Loucy (cell line): Measurements from ENCODE around the gene TRANK1.

Experiments
- H2AFZ ChIP-seq: fragments of 200-600 bp; sonication (generic); 2 replicates; pipeline ENCODE4 v1.6.0; 2016; ENCODE audit warnings: antibody characterized with exemption, mild to moderate bottlenecking, low read length, moderate library complexity
- H3F3A ChIP-seq: fragments of 200-600 bp; 2 replicates; pipeline ENCODE4 v1.6.0; 2016; ENCODE audit warnings: antibody characterized with exemption, low read depth, mild to moderate bottlenecking
- H3K27me3 ChIP-seq: fragments of 200-600 bp; sonication (generic); 2 replicates; pipeline ENCODE4 v1.6.1; 2014; ENCODE audit warnings: low read length, mild to moderate bottlenecking; ENCODE audit not compliant: insufficient read depth, poor library complexity, severe bottlenecking
- H3K36me3 ChIP-seq: fragments of 200-600 bp; sonication (generic); 2 replicates; pipeline ENCODE4 v1.6.1; 2016; ENCODE audit warnings: low read length; ENCODE audit not compliant: insufficient read depth
- H3K4me1 ChIP-seq: fragments of 200-600 bp; sonication (generic); 2 replicates; pipeline ENCODE4 v1.5.1; 2014; ENCODE audit warnings: low read length, mild to moderate bottlenecking; ENCODE audit not compliant: insufficient read depth, poor library complexity, severe bottlenecking
- H3K4me2 ChIP-seq: fragments of 200-600 bp; sonication (generic); 2 replicates; pipeline ENCODE4 v1.6.0; 2014; ENCODE audit warnings: antibody characterized with exemption, low read length, low read depth, mild to moderate bottlenecking; ENCODE audit not compliant: poor library complexity, severe bottlenecking
- H3K4me3 ChIP-seq: fragments of 200-600 bp; sonication (generic); 2 replicates; pipeline ENCODE4 v1.5.1; 2014; ENCODE audit warnings: low read length, mild to moderate bottlenecking, mixed read lengths; ENCODE audit not compliant: poor library complexity, severe bottlenecking
- H3K79me2 ChIP-seq: fragments of 200-600 bp; sonication (generic); 2 replicates; pipeline ENCODE4 v1.6.1; 2014; ENCODE audit warnings: low read length; ENCODE audit not compliant: insufficient read depth
- H3K9ac ChIP-seq: fragments of 200-600 bp; sonication (generic); 2 replicates; pipeline ENCODE4 v1.6.0; 2014; ENCODE audit warnings: mild to moderate bottlenecking, low read depth, low read length, moderate library complexity; ENCODE audit not compliant: poor library complexity, severe bottlenecking
- H3K9me2 ChIP-seq: fragments of 200-600 bp; sonication (generic); replicated peaks from 2 replicates; pipeline ENCODE4 v1.6.1; 2016; ENCODE audit warnings: low read depth, low read length, mixed read lengths
- H3K9me3 ChIP-seq: fragments of 200-600 bp; sonication (generic); 2 replicates; pipeline ENCODE4 v1.6.1; 2014; ENCODE audit warnings: mild to moderate bottlenecking, antibody characterized with exemption, low read length, low read depth; ENCODE audit not compliant: insufficient read depth
- H4K20me1 ChIP-seq: fragments of 200-600 bp; sonication (generic); 2 replicates; pipeline ENCODE4 v1.6.0; 2014; ENCODE audit warnings: antibody characterized with exemption, low read length, mild to moderate bottlenecking; ENCODE audit not compliant: insufficient read depth, poor library complexity, severe bottlenecking
- EZH2phosphoT487 ChIP-seq: fragments of 200-600 bp; IDR thresholded peaks from 2 replicates; pipeline ENCODE4 v1.6.1; 2018; ENCODE audit warnings: antibody characterized with exemption, mild to moderate bottlenecking, moderate library complexity, borderline replicate concordance
- TF ChIP-seq, protein P1 (sequence below): fragments of 200-600 bp; sonication (generic); conservative IDR thresholded peaks from 2 replicates; pipeline ENCODE4 v1.5.1; 2014; ENCODE audit warnings: mild to moderate bottlenecking, antibody characterized with exemption, low read length

TRANK1 gene

DNA sequence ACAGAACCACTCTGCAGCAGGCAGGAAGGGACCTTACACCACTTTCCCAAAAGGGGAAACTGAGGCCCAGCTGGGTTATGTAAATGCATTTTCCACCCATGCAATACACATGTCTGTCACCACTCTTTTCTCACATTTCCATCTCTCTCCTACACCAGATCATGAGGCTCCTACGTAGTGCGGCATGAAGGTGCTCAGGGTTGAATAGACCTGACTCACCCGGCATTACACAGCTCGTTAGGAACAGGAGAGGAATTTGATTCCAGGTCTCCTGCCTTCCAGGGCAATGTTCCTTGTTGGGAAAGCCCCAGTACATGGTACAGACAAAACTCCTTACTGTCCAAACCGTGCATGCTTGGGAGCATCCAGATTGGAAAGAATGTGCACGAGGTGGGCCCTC, 118.6 kb downstream of the TRANK1 start:
- H3K36me3 ChIP-seq: no peaks in the 10 kb centered on the region
- no peaks in the 10 kb centered on the region for H3K9me3 ChIP-seq
- no peaks in the 10 kb centered on the region for H4K20me1 ChIP-seq
- no peaks in the 10 kb centered on the region for H3K9me2 ChIP-seq
- H2AFZ ChIP-seq: no peak overlapping the region
- TF ChIP-seq, protein P1, sequence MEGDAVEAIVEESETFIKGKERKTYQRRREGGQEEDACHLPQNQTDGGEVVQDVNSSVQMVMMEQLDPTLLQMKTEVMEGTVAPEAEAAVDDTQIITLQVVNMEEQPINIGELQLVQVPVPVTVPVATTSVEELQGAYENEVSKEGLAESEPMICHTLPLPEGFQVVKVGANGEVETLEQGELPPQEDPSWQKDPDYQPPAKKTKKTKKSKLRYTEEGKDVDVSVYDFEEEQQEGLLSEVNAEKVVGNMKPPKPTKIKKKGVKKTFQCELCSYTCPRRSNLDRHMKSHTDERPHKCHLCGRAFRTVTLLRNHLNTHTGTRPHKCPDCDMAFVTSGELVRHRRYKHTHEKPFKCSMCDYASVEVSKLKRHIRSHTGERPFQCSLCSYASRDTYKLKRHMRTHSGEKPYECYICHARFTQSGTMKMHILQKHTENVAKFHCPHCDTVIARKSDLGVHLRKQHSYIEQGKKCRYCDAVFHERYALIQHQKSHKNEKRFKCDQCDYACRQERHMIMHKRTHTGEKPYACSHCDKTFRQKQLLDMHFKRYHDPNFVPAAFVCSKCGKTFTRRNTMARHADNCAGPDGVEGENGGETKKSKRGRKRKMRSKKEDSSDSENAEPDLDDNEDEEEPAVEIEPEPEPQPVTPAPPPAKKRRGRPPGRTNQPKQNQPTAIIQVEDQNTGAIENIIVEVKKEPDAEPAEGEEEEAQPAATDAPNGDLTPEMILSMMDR: no peak
- TF ChIP-seq EZH2phosphoT487: no peak
- H3K79me2 ChIP-seq: no peaks in the 10 kb centered on the region
- H3K4me3 ChIP-seq: no peak overlapping the region
- H3K4me1 ChIP-seq: no peaks in the 10 kb centered on the region
- no peaks in the 10 kb centered on the region for H3K27me3 ChIP-seq
- H3K4me2 ChIP-seq: no peak overlapping the region
- H3F3A ChIP-seq: no peaks in the 10 kb centered on the region
- no peak overlapping the region for H3K9ac ChIP-seq

DNA sequence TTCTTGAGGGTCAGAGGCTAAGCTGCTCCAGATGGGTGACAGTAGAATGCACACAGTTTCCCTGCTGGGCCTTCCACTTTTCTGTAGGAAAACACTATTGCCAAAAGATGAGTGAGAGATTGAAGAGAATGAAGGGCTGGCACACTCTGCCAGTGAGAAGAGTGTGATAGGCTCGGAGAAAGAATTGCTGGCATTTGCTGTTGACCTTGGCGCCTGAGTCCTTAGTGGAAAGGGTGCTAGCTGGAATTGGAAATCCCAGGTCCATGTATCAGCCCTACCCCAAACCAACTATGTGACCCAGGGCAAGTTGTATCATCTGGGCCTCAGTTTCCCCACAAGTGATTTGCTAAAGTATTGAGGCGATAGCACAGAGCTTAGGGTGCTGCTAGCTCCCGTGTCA, 120.4 kb downstream of the TRANK1 start:
- H2AFZ ChIP-seq: no peak overlapping the region
- H3K4me2 ChIP-seq: no peak overlapping the region
- H3K79me2 ChIP-seq: no peaks in the 10 kb centered on the region
- no peaks in the 10 kb centered on the region for H3F3A ChIP-seq
- no peak overlapping the region for H3K4me3 ChIP-seq
- no peaks in the 10 kb centered on the region for H3K4me1 ChIP-seq
- H3K27me3 ChIP-seq: no peaks in the 10 kb centered on the region
- H3K9me2 ChIP-seq: no peaks in the 10 kb centered on the region
- no peaks in the 10 kb centered on the region for H3K9me3 ChIP-seq
- no peaks in the 10 kb centered on the region for H4K20me1 ChIP-seq
- H3K9ac ChIP-seq: no peak overlapping the region
- H3K36me3 ChIP-seq: no peaks in the 10 kb centered on the region
- TF ChIP-seq, protein P1: no peak
- no peak for TF ChIP-seq EZH2phosphoT487

DNA sequence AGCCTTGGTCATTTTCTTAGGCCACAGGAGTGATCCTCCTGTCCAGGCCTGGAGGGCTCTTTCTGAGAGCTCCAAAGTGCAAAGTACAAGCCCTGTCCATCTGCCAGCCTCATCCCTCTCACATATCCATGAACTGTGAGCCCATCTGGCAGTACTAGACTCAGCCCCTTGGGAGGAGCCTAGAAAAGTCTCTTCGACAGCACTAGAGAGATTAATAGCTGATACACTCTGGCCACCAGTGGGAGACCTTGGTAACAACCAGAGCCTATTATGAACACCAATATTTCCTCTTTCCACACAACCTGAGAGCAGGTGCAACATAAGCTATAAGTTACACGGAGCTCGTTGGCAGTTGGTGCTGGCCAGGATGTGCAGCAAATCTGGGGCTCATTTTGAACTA, 121.0 kb downstream of the TRANK1 start:
- TF ChIP-seq EZH2phosphoT487: no peak
- TF ChIP-seq, protein P1: no peak
- Histone ChIP-seq H3K36me3 (no peaks in the 10 kb centered on the region), H3K4me3 (no peak overlapping the region), H3K79me2 (no peaks in the 10 kb centered on the region), H3K4me2 (no peak overlapping the region), H3K9ac (no peak overlapping the region), H2AFZ (no peak overlapping the region), H3K9me3 (no peaks in the 10 kb centered on the region), H3F3A (no peaks in the 10 kb centered on the region), H3K4me1 (no peaks in the 10 kb centered on the region), H3K27me3 (no peaks in the 10 kb centered on the region), H3K9me2 (no peaks in the 10 kb centered on the region), H4K20me1 (no peaks in the 10 kb centered on the region)
